NCI-H1105 (cell line): Measurements from ENCODE around the gene GADL1.

Experiments
- DNase-seq: peaks from one replicate; lab custom pipeline; 2025; lab: John Stamatoyannopoulos, UW

GADL1 gene

DNA sequence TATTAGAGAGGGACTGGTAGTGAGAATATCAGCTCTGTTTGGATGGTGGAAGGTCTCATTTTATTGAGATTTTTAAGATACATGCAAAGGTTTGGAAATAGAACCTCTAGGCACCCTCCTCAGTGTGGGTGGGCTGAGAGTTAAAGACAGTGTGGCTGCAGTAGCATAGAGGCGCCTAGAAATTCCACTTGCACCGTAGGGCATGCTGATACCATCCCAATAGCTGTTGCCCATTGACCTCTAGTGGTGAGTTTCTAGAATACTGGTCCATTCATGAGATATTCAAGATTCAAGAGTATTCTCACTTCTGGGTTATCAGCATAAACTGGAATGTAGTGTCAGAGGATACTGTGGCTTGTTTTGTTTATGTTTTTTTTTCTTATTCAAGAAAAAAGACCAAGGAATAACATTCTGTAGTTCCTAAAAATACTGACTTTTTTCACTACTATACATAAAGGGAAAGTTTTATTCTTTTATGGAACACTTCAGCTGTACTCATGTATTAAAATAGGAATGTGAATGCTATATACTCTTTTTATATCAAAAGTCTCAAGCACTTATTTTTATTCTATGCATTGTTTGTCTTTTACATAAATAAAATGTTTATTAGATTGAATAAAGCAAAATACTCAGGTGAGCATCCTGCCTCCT lies 200.9 kb downstream of the GADL1 start:
- peak; percentile 34 for DNase-seq

DNA sequence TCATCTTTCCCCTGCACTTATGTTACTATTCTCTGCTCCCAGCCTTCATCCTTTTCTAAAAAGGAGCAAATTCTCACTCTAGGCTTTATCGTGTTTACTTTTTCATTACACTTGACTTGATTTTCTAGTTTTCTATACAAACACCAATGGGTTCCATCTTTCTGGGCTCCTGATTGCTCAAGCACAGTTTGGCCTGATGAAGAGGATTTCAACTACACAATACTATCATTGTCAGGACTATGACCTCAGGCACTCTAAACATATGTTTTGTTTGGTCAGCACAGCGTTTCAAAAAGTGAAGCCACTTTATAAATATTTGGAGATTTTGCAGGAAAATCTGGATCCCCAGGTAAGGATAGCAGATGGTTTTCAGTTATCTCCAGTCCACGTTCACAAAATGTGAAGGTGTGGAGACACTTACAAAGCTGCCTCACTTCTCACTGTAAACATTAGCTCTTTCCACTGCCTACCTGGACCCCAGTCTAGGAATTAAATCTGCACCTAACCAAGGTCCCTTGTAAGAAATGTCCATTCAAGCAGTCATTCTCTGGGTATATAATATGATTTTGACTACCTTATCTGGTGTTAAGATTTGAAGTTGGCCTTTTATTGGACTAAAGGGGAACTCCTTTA lies 201.8 kb downstream of the GADL1 start:
- DNase-seq, result no peak

DNA sequence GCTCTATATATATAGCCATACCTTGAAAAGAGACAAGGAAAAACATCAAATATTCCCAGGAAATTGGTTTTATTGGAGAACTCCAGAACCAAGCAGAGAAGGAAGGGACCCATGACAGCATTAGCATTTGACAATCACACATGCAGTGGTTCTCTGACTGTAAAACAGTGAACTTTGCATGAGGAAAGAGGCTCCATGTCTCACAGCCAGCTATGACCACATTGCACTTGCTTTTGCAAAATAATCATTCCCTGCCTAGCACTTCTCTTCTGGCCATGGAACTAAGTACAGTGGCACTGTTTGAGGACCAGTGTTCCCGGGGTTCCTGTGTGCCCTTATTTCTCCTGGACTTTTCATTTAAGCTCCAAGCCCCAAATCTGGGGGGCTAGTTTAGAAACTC lies 202.5 kb downstream of the GADL1 start:
- no peak for DNase-seq

DNA sequence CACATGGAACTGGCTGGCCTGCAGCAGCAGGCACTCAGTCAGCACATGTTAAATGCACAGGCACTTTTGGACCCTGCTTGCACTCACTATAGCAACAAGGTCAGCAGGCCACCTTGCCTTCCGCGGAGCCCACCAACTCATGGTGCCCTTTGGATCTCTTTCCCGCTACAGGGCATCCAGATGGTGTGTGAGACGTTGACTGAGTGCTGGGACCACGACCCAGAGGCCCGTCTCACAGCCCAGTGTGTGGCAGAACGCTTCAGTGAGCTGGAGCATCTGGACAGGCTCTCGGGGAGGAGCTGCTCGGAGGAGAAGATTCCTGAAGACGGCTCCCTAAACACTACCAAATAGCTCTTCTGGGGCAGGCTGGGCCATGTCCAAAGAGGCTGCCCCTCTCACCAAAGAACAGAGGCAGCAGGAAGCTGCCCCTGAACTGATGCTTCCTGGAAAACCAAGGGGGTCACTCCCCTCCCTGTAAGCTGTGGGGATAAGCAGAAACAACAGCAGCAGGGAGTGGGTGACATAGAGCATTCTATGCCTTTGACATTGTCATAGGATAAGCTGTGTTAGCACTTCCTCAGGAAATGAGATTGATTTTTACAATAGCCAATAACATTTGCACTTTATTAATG lies 203.1 kb downstream of the GADL1 start:
- no peak for DNase-seq

DNA sequence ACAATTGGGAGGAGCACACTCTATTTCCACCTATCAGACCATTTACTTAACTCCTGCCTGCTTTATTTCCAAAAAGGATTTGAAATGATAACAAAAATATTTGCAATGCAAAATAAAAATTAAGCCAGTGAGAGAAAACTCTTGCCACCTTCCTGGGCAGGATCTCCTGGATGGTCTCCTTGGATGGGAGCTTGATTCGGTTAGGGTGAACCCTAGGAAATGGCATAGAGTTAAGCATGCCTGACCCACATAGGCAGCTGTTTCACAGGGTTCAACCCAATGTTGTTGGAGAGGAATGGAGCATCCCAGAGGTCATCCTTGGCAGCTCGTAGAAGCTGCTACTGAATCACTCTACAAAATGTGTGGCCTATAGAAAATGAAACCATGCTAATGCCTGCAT lies 204.3 kb downstream of the GADL1 start:
- no peak for DNase-seq

DNA sequence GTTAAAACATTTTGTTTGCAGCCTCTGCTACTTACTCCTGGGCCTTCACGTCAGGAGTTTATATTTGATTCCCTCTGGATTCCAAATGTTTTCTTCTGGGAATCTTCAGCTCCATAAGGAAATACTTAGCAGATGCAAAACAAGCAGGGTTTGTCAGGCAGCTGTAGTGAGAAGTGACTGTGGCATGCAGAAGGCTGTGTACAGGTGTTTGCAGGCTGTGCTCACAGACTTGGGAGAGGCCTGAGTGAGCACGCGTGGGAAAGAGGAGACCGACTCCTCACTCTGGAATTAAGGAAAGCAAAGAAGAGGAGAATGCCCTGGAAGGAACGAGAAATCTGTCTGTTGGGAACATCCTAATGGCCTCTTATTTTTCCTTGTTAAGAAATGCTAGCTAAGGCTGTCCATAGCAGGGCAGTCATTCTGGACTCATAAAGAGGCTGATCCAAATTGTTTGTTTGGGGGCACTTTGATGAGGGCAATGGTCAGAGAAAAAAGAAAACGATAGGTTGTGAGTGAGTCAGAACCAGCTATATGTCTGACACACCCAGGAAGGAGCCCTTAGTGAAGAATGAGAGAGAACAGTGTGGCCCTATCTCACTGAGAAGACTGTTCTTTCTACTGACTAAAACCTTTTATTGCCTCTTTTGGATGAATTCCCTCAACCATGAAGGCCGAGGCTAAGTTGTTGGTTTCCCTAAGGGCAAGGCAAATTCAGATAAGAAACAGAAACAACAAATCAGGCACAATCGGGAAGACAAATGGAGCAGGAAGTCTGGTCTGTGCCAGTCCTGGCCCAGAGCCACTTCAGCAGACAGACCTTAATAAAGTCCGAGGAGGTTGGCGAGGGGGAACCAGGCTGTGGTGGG lies 205.5 kb downstream of the GADL1 start:
- DNase-seq, result no peak

DNA sequence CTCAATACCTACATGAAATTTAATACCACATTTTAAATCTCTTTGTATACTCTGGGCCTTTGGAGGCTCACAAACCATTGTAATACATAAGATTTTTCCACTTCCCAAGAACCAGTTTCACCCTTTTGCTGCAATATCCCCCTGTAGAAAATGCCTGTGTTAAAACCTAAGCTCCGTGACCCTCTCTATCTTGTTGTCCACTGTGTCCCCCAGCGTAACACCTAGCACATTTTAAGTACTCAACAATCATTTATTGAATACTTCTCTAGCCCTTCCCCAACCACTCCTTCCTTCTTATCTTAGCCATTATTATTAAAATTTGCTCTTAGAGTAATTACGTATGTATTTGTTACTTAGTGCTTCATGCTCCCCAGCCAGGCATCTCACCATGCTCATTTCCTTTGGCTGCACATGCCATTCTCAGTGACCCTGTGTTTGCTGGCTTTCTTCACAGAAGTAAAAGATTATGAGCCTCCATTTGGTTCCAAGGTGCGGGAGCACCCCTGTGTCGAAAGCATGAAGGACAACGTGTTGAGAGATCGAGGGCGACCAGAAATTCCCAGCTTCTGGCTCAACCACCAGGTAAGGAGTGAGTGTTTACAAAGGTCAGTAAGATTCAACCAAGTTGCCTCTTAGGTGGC lies 206.4 kb downstream of the GADL1 start:
- DNase-seq, result no peak

DNA sequence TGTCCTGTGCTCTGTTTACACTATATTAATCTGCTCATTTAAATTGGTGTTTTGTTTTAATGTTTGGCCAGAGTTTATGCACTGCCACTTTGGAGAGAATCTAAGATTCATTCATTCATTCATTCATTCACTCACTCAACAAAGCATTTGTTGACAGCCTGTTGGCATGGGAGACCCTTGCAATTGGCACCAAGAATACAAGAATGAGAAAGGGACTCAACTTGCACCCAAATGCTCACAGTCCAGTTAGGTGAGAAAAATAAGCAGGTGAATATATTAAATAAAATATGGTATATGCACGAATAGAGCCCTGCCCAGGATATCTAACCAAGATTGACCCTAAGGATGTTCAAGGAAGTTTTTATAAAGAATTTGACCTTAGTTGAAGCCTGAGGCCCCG lies 207.7 kb downstream of the GADL1 start:
- no peak for DNase-seq

DNA sequence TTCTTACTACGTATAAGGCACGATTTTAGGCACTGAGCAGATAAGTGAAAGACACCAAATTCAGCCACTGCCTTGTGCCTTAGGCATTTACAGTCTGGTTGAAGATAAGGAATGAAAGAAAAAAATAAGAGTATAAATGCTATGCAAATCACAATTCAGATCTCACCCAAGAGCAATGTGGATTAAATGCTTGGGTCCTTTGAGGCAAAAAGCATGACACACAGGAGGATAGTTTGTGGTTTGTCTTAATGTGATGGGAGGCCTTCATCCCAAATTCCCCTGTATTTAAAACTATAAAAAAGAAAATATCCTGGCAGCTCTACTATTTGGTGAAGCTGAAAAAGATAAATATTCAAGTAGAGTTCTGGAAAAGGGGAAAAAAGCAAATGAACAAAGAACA lies 208.3 kb downstream of the GADL1 start:
- DNase-seq, result no peak

DNA sequence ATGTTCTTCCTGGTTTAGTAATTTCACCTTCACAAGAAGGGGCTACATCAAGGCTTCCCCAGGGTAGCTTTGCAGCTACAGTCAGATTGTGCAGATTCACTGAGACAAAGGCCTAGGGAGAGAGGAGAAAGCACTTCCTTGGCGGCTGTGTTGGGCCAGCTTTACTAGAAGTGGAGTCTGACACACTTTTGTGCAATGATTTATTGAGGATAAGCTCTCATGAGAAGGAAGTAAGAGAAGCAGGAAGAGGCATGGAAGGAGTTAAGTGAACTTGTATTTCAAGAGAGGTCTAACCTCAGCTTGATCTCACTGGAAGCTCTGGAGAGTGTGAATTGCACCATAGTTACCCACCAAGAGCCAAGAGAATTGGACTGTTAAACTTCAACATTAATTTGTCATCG lies 209.2 kb downstream of the GADL1 start:
- DNase-seq, result no peak

DNA sequence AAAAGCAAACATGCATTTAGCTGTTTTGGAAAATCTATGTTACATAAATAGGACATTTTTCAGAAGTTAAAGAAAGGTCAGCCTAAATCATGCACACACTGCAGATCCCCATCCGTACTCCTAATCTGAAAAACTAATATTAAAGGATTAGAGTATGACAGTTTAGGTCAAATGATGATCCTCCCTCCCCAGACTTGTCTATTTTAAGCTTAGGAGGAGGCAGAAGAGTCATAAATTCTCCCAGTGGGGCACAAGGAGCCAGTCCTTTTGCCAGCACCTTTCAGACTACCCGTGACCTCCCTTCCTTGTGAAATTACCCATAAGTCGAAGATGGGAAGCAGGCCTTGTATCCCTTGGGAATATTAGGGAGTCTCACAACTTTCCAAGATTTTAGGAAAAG lies 210.1 kb downstream of the GADL1 start:
- DNase-seq, result no peak

DNA sequence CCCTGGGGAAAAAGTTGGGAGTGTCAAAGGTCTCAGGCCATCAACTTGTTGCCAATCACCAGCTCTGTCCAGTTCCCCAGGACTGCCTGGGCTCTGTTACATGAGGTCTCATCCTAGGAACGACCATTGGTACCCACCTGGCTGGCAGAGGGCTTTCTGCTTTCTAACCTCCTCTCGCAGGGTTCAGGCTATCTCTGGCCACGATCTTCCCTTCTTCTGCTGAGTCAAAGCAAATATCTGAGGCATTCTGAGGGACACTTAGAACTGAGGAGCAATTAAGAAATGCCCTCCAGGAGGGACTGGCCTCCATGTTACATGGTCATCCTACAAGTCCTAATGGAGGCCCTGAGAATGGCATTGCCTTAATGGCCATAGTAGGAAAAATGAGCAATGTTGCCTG lies 210.7 kb downstream of the GADL1 start:
- DNase-seq, result no peak

DNA sequence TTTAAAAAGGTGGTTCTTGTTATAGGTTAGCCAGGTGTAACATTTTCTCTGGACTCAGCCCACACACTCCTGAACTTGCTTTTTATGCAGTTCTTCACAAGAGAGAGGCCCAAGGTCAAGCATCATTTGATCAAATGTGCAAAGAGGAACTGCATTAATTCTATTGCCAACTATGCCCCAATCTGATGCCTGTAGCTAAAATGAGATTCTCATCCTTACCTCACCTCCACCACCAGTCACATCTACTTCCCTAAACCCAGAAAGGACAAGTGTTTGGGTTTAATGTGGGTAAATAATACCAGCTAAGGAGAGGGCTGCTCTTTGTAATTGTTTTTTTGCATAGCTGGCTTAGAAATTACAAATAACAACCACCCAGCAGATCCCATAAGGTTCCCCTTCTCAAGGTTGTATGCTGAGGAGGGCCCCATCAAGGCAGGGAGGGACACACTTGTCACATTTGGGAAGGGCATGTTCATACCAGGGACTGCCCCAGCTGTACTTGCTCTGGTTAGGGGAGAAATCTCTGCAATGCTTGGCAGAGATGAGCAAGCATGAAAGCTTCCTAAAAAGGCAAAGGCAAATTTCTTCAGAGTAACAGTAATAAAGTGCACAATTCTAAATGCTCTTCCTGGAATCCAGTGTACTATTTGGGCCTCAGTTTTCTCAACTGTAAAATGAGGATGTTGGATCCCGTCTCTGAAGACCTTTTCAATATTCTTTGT lies 211.9 kb downstream of the GADL1 start:
- DNase-seq, result no peak

DNA sequence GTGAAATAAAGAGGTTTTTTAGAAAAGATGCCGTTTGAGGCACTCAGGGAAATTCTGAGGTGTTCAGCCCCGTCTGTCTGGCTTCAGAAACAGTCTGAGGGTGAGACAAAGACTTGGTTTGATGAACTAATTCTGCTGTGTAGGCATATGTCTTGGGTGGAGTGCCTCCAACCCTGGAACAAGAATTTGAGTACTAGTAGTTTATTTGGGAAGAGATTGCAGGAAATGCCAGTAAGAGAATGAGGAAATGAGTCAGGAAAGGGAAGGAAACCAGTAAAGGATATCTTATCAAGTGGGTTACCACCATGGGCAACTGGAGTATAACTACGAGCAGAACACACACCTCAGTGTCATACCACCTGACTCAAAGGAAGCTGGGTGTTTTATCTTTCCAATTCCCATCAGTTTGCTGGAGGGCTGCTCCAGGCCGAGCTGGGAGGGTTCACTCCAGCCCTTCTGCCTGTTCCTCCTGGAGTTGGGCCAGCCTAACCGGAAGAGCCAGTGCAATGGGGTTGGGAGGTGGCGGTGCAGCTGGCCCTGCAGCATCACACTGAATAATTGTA lies 212.7 kb downstream of the GADL1 start:
- DNase-seq, result no peak

DNA sequence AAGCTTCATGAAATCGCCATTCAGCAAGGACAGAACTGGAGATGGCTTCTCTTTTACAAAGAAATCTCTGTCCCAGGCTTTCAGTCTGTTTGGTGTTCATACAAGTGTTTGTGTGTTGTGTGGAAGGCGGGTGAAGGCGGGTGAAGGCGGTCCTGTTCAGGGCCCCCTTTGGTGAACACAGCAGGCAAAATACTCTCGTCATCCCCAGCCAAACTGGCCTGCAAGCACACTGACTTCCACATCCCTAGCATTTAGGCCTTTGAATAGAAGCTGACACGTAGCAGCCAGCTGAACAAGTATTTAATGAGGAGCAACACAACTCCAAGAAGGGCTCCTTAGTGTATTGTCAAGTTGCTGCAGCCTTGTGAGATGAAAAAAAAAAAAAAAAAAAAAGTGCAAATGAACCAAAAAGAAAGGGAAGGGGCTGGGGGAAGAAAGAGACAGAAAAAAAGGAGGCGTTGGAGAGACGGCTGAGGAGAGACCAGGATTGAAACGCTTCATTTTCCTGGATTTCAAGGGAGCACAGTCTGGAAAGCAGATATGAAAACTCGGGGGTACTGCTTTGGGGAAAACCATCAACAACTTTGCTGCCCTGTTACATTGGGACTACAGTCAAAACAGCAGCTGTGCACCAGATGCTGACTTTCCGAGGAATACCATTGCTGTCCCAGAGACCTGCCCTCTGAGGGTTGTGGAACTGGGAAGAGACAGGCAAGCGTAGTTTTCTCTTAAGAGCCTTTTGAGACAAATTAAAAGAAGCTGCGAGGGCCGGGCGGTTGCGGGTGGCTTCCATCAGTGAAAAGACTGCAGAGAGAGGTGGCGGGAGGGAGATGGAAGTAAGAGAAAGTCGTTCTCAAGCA lies 213.4 kb downstream of the GADL1 start:
- no peak for DNase-seq

DNA sequence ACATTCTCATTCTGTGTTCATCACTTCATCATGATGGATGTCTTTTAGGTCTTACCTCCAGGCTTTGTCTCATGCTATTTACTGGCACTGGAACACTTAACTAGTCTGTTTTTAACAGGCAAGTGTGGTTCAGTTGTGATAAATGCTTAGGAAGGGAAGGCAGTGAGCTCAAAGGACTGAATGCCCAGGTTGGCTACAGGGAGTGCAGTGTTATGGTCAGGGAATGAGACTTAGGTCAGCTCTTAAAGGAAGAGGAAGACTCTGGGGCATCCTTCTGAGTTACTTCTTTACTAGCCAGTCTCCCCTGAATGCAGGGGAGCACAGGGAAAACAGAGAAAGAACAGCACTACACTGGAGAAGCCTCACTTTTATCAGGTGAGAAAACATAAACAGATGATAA lies 215.4 kb downstream of the GADL1 start:
- no peak for DNase-seq

DNA sequence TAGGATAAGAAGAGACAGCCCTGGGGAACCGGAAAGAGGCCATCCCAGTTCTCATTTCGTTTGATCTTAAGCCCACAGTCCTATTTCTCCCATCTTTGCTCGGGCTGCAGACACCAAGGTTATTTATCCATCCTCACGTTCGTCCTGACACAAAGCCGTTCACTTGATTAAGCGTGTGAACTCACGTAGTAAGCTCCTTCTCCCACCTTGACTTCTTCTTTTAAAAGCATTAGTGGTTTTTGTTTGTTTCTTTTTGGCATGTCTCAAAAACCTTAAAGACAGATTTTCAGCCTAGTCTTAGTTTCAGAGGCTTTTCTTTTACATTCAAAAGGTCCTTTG lies 217.1 kb downstream of the GADL1 start:
- no peak for DNase-seq

DNA sequence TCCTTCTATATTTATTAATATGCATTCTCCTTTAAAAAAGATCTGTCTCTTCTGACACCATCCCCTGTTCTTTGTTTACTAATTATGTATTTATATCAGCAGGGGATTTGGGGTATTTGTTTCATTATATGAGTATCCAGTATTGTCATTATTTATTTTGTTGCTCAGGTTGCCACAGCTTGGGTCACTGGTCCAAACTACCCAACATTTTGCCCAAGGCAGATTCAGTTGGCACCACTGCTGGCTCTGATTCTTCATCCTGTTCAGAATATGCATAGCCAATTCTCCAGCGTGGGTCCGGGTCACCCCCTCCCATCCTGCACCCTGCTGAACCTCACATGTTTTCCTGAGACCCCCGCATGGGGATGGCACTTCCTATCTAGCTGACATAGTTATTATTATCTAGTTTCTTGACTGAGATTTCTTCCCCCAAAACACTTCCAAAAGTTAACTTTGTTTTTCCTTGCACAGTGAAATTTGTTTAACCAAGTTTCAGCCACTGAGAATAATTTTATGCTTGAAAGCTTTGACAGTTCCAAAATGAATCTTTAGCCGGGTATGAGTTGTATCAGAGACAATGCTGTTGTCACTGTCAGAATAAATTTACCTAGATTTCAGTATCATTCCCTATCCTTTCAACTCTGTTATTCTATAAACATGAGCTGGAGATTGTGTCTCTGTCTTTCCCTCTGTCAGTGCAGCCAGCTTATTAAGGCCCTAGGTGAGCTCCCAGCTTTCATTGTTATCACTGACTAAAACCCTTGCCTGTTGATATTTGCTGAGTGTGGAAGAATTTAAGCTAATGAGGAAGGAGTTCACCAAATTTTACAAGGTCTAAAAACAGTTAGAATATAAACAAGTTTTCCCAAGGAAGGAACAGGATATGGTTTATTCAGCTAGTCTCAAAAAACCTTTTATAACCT lies 217.8 kb downstream of the GADL1 start:
- DNase-seq, result no peak
